Spleen (tissue), 11 donors: ENCODE measurements around the gene TTC27. TPM values are rescaled to one million over a fixed set of nuclear protein-coding genes. Genes with fewer than 3 reads are reported as not detected.
"Not testable (repeated sequence)": the region's sequence is repeated elsewhere in the genome, so short reads cannot be mapped to it uniquely, and the experiment has no call there.

Experiments
- DNase-seq: peaks from one replicate; pipeline ENCODE4 v3.0.0-alpha.2; 2020
- H3K27ac ChIP-seq, 8 donors: fragments of 200-600 bp; sonication (generic) in 7 of 8; 1 replicate in 4 of 8; 2 replicates in 4 of 8; pipeline versions ENCODE4 v1.5.0 to v1.8.0; 2016 to 2021; ENCODE audit warnings: inconsistent platforms in 4 of 8, mild to moderate bottlenecking in 4 of 8, moderate library complexity in 1 of 8
- H3K27me3 ChIP-seq, 7 donors: fragments of 200-600 bp; sonication (generic) in 6 of 7; replicated peaks in 1 of 7; 1 replicate in 4 of 7; 2 replicates in 3 of 7; pipeline versions ENCODE4 v1.5.0 to v1.8.0; 2016 to 2021; ENCODE audit warnings: inconsistent platforms in 3 of 7, mild to moderate bottlenecking in 1 of 7
- H3K36me3 ChIP-seq, 6 donors: fragments of 200-600 bp; sonication (generic) in 5 of 6; 1 replicate in 4 of 6; 2 replicates in 2 of 6; pipeline versions ENCODE4 v1.5.0 to v1.8.0; 2016 to 2021; ENCODE audit warnings: inconsistent platforms in 2 of 6
- H3K4me1 ChIP-seq, 6 donors: fragments of 200-600 bp; sonication (generic) in 5 of 6; 1 replicate in 3 of 6; 2 replicates in 3 of 6; pipeline versions ENCODE4 v1.5.0 to v1.8.0; 2016 to 2021; ENCODE audit warnings: inconsistent platforms in 3 of 6
- H3K4me3 ChIP-seq, 8 donors: fragments of 200-600 bp; sonication (generic) in 7 of 8; 1 replicate in 4 of 8; 2 replicates in 4 of 8; pipeline versions ENCODE4 v1.5.0 to v1.8.0; 2016 to 2021; ENCODE audit warnings: inconsistent platforms in 4 of 8, mild to moderate bottlenecking in 4 of 8, moderate library complexity in 2 of 8
- H3K9me3 ChIP-seq, 8 donors: fragments of 200-600 bp; sonication (generic) in 7 of 8; 1 replicate in 4 of 8; 2 replicates in 4 of 8; pipeline versions ENCODE4 v1.5.0 to v1.8.0; 2016 to 2021; ENCODE audit warnings: inconsistent platforms in 4 of 8
- CTCF ChIP-seq, 11 experiments: fragments of 200-600 bp in 7 of 11; fragments of 450-650 bp in 4 of 11; sonication (generic) in 4 of 11; IDR thresholded peaks in 8 of 11; conservative IDR thresholded peaks in 3 of 11; 1 replicate in 7 of 11; 2 replicates in 4 of 11; pipeline versions ENCODE4 v1.4.0 to v1.8.0; 2016 to 2021; ENCODE audit warnings: antibody characterized with exemption in 11 of 11, inconsistent platforms in 4 of 11, mild to moderate bottlenecking in 1 of 11
- POLR2A ChIP-seq, 3 donors: fragments of 450-650 bp; IDR thresholded peaks; one replicate each; pipeline ENCODE4 v1.5.1; 2017; ENCODE audit warnings: antibody characterized with exemption in 3 of 3, mild to moderate bottlenecking in 1 of 3
- POLR2AphosphoS5 ChIP-seq, 3 donors: sonication (generic); formaldehyde crosslinking; IDR thresholded peaks; one replicate each; pipeline ENCODE4 v1.5.1; 2017; ENCODE audit warnings: antibody characterized with exemption in 3 of 3
- WGBS, 5 donors: extraction: QIAGEN DNeasy Blood & Tissue Kit in 3 of 5; methylation state at CpG; one replicate each; pipeline versions ENCODE4 v1.1.5 to v1.1.7; 2013 to 2018; 5-methylcytosine and 5-hydroxymethylcytosine counted together
- intact Hi-C: fragments of 100-400 bp; cut with DNase I; formaldehyde crosslinking; loops from one replicate; pipeline ENCODE4 v1.15.0; 2023; ENCODE audit warnings: low total_unique reads
- microRNA-seq, 3 donors: library from miRNA; unstranded; fragments of <30 nt; microRNA quantifications; one replicate each; pipeline versions ENCODE4 to v1.1.0, GENCODE V29; 2019 to 2020
- polyA plus RNA-seq, 3 donors: library from polyadenylated mRNA; stranded (reverse); fragments of 200-250 nt; gene quantifications; one replicate each; pipeline ENCODE4 v1.2.1, GENCODE V29; 2013
- small RNA-seq, 4 donors: library from RNA; depleted of rRNA; stranded (forward); fragments of <200 nt; gene quantifications; one replicate each; pipeline ENCODE3, GENCODE V24; 2016
- total RNA-seq, 7 donors: library from RNA; depleted of rRNA in 3 of 7; stranded (reverse); fragments of >200 nt in 3 of 7; fragmentation: NEBNext Ultra II Directional in 4 of 7; extraction: Animal tissue kit (Norgen Biotek cat#: 25700) in 4 of 7; gene quantifications; one replicate each; pipeline versions ENCODE4 v1.1.0 to v1.2.1, GENCODE V29; 2016 to 2021
- donor health status: healthy with polysubstance abuse.
- donor health status: DM: no; HTN: no; CAD: no; lungs with moderate emphysema.
- donor health status: DM: no; HTN: no; CAD: no.
- donor health status: Bipolar disorder and iron deficiency.
- donor health status: healthy.
- donor health status: DM: no; HTN: no; CAD: no.
- donor health status: DM: yes; HTN: yes; CAD: no.

Gene TTC27
- total and polyA plus RNA-seq, 10 donors, result 9.0 to 28.5 (median 20.6) TPM

- H3K4me1 ChIP-seq, result no peaks in the 10 kb centered on the region
- no peak for DNase-seq
- no peak overlapping the region for H3K27ac ChIP-seq
- intact Hi-C loops, result no loop called here
- TF ChIP-seq POLR2A (IDR thresholded peaks at IDR 0.05) (no peak), CTCF (IDR thresholded peaks at IDR 0.05 in 8 of 11, conservative IDR thresholded peaks at IDR 0.05 in 3 of 11) (no peak), POLR2AphosphoS5 (IDR thresholded peaks at IDR 0.05) (no peak)
- no peaks in the 10 kb centered on the region for H3K9me3 ChIP-seq
- no peak overlapping the region for H3K4me3 ChIP-seq
- H3K27me3 ChIP-seq, result no peaks in the 10 kb centered on the region
- 72 to 88% (median 78%) methylated on average over 7 of the region's 7 CpGs for WGBS, 5 donors
- no peaks in the 10 kb centered on the region for H3K36me3 ChIP-seq
Observed at GRCh38 chr2:32864334-32865111, 236.7 kb downstream of the TTC27 start.

GRCh38 chr2:32865399-32866068, 237.7 kb downstream of the TTC27 start:
- Histone ChIP-seq H3K27ac (no peak overlapping the region), H3K27me3 (no peaks in the 10 kb centered on the region), H3K9me3 (no peaks in the 10 kb centered on the region), H3K4me3 (no peak overlapping the region), H3K36me3 (no peaks in the 10 kb centered on the region), H3K4me1 (no peaks in the 10 kb centered on the region)
- no peak for TF ChIP-seq POLR2AphosphoS5 (IDR thresholded peaks at IDR 0.05)
- TF ChIP-seq CTCF (IDR thresholded peaks at IDR 0.05 in 8 of 11, conservative IDR thresholded peaks at IDR 0.05 in 3 of 11), result no peak
- no peak for TF ChIP-seq POLR2A (IDR thresholded peaks at IDR 0.05)
- intact Hi-C loops, result no loop called here
- WGBS, 5 donors, result 62 to 83% (median 72%) methylated on average over 3 of the region's 3 CpGs
- no peak for DNase-seq

GRCh38 chr2:32866462-32866861, 238.6 kb downstream of the TTC27 start:
- WGBS, 5 donors, result 79 to 92% (median 83%) methylated on average over 1 of the region's 1 CpG
- H3K27ac ChIP-seq, DNase-seq, H3K36me3 ChIP-seq, intact Hi-C loops, H3K4me3 ChIP-seq, H3K4me1 ChIP-seq, H3K9me3 ChIP-seq, H3K27me3 ChIP-seq: not testable (repeated sequence)

Small RNAs within 50 kb of the gene (microRNA-seq; reads per million reads assigned to microRNA genes)
- 0 reads per million in 3 donors for gene MIR4765

Small RNAs within 50 kb of the gene (small RNA-seq; reads per million reads assigned to genes)
- gene MIR4765, result 0 reads per million in 4 donors
